OCI-LY7 (cell line): Measurements from ENCODE around the gene CTXN3. TPM values are rescaled to one million over a fixed set of nuclear protein-coding genes. Genes with fewer than 3 reads are reported as not detected.

Source experiments
- BruUV-seq: library from RNA; stranded (reverse); fragments of 400-500 nt; replicated peaks from 2 replicates; lab custom pipeline; 2021; lab: Mats Ljungman, UMichigan
- CTCF ChIA-PET: fragments of 300-600 bp; sonication (Branson Sonifier 250); formaldehyde crosslinking; loops from one replicate; lab custom pipeline; 2022; ENCODE audit warnings: antibody characterized with exemption; ENCODE audit not compliant: unreplicated experiment; lab: Charles Lee
- POLR2A ChIA-PET: fragments of 300-600 bp; sonication (Branson Sonifier 250); formaldehyde crosslinking; loops from one replicate; lab custom pipeline; 2022; ENCODE audit warnings: antibody characterized with exemption; lab: Charles Lee
- DNase-seq: peaks from one replicate; pipeline ENCODE4 v3.0.0-alpha.2; 2015; ENCODE audit warnings: low spot score
- H2AFZ ChIP-seq: fragments of 200-600 bp; sonication (generic), shearing (Covaris generic); 2 replicates; pipeline ENCODE4 v1.6.1; 2014; ENCODE audit warnings: mild to moderate bottlenecking, antibody characterized with exemption, low read length, moderate library complexity
- H3K27ac ChIP-seq: fragments of 200-600 bp; sonication (generic); 2 replicates; pipeline ENCODE4 v1.5.1; 2014; ENCODE audit warnings: mixed run types, low read depth, mild to moderate bottlenecking, moderate library complexity, low read length, inconsistent platforms; ENCODE audit not compliant: poor library complexity, severe bottlenecking
- H3K36me3 ChIP-seq: fragments of 200-600 bp; sonication (generic); 2 replicates; pipeline ENCODE4 v1.6.1; 2014; ENCODE audit warnings: mild to moderate bottlenecking, antibody characterized with exemption, low read length, moderate library complexity, mixed read lengths; ENCODE audit not compliant: insufficient read depth
- H3K4me1 ChIP-seq: fragments of 200-600 bp; sonication (generic); 2 replicates; pipeline ENCODE4 v1.5.1; 2014; ENCODE audit warnings: mild to moderate bottlenecking, low read length; ENCODE audit not compliant: insufficient read depth, poor library complexity, severe bottlenecking
- H3K4me2 ChIP-seq: fragments of 200-600 bp; sonication (generic); 2 replicates; pipeline ENCODE4 v1.6.1; 2014; ENCODE audit warnings: mild to moderate bottlenecking, low read length
- H3K4me3 ChIP-seq: fragments of 200-600 bp; sonication (generic); 2 replicates; pipeline ENCODE4 v1.5.1; 2014; ENCODE audit warnings: mild to moderate bottlenecking, low read depth, low read length; ENCODE audit not compliant: poor library complexity, severe bottlenecking
- H3K79me2 ChIP-seq: fragments of 200-600 bp; sonication (generic); 2 replicates; pipeline ENCODE4 v1.6.1; 2016; ENCODE audit warnings: low read depth, mild to moderate bottlenecking, low read length, moderate library complexity, mixed read lengths; ENCODE audit not compliant: insufficient read depth
- H3K9me2 ChIP-seq: fragments of 200-600 bp; sonication (generic); 2 replicates; pipeline ENCODE4 v1.6.1; 2016; ENCODE audit warnings: mild to moderate bottlenecking, low read length, mixed read lengths; ENCODE audit not compliant: insufficient read depth
- H3K9me3 ChIP-seq: fragments of 200-600 bp; sonication (generic); 2 replicates; pipeline ENCODE4 v1.6.1; 2014; ENCODE audit warnings: mild to moderate bottlenecking, mixed run types, low read length, mixed read lengths
- H4K20me1 ChIP-seq: fragments of 200-600 bp; sonication (generic); 2 replicates; pipeline ENCODE4 v1.6.1; 2014; ENCODE audit warnings: mild to moderate bottlenecking, antibody characterized with exemption, low read length, moderate library complexity, mixed read lengths; ENCODE audit not compliant: insufficient read depth
- EZH2phosphoT487 ChIP-seq: fragments of 200-600 bp; sonication (generic); IDR thresholded peaks from 2 replicates; pipeline ENCODE4 v1.6.1; 2018; ENCODE audit warnings: low read depth, borderline replicate concordance, mild to moderate bottlenecking, mixed run types, antibody characterized with exemption, low read length, moderate library complexity, mixed read lengths
- intact Hi-C: fragments of 100-400 bp; cut with micrococcal nuclease; formaldehyde crosslinking; loops from one replicate; pipeline ENCODE4 v1.10.0; 2022; ENCODE audit not compliant: unreplicated experiment
- total RNA-seq, 2 experiments: library from RNA; depleted of rRNA in 1 of 2; stranded (reverse); fragments of >200 nt in 1 of 2; shearing (Covaris generic) in 1 of 2; gene quantifications; 2 replicates each; pipeline ENCODE4 v1.2.3, GENCODE V29; 2014 to 2022
- TF ChIP-seq, protein P1 (sequence below): fragments of 200-600 bp; sonication (generic); conservative IDR thresholded peaks from 2 replicates; pipeline ENCODE4 v1.5.1; 2014; ENCODE audit warnings: mild to moderate bottlenecking, antibody characterized with exemption, low read length, moderate library complexity, mixed read lengths

The CTXN3 gene
- total RNA-seq, 2 experiments from 2014 or later = not detected

DNA sequence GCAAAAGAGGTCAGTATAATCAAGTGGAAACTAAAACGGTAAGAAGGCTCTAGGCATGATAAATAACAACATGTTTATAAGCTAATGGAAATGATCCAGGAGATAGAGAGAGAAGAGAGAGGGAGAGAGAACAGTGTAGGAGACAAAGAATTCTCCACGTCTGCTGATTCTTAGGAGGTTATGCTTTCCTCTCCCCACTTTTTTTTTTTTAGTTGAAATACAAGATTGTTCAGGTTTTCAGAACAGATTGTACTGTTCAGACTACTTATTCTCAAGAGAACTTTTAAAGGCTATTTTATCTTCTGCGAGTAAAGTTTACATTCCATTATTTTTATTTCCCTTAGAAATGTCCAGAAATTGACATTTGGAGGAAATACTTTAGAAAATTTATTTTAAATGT, 58.3 kb downstream of the CTXN3 start:
- Histone ChIP-seq H3K79me2 (no peaks in the 10 kb centered on the region), H3K27ac (no peak overlapping the region), H3K4me1 (no peaks in the 10 kb centered on the region), H4K20me1 (no peaks in the 10 kb centered on the region), H3K36me3 (no peaks in the 10 kb centered on the region), H3K4me2 (no peak overlapping the region), H3K9me3 (no peaks in the 10 kb centered on the region), H2AFZ (no peak overlapping the region), H3K4me3 (no peak overlapping the region), H3K9me2 (no peaks in the 10 kb centered on the region)
- TF ChIP-seq, protein P1, sequence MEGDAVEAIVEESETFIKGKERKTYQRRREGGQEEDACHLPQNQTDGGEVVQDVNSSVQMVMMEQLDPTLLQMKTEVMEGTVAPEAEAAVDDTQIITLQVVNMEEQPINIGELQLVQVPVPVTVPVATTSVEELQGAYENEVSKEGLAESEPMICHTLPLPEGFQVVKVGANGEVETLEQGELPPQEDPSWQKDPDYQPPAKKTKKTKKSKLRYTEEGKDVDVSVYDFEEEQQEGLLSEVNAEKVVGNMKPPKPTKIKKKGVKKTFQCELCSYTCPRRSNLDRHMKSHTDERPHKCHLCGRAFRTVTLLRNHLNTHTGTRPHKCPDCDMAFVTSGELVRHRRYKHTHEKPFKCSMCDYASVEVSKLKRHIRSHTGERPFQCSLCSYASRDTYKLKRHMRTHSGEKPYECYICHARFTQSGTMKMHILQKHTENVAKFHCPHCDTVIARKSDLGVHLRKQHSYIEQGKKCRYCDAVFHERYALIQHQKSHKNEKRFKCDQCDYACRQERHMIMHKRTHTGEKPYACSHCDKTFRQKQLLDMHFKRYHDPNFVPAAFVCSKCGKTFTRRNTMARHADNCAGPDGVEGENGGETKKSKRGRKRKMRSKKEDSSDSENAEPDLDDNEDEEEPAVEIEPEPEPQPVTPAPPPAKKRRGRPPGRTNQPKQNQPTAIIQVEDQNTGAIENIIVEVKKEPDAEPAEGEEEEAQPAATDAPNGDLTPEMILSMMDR = no peak
- no peak for TF ChIP-seq EZH2phosphoT487
- intact Hi-C loops = no loop called here
- no peak for DNase-seq
- ChIA-PET CTCF (no interaction called here), POLR2A (no interaction called here)
- no TSS peak for BruUV-seq

Other genes with a start within 250 kb of the CTXN3 start
- gene PRRC1, start 131.4 kb upstream of the CTXN3 start, total RNA-seq (2014; rRNA removed; shearing (Covaris generic)) = 32.7 and 37.3 TPM in 2 replicates
- 46.5 and 52.5 TPM in 2 replicates for gene PRRC1, start 131.4 kb upstream of the CTXN3 start, total RNA-seq (2022)
- not detected in 2 replicates for gene CCDC192, start 54.3 kb downstream of the CTXN3 start, total RNA-seq (2014; rRNA removed; shearing (Covaris generic))
- gene CCDC192, start 54.3 kb downstream of the CTXN3 start, total RNA-seq (2022) = not detected in 2 replicates